ENCODE results near the gene RAD1. TPM values are rescaled to one million over a fixed set of nuclear protein-coding genes. Genes with fewer than 3 reads are reported as not detected.

Gene RAD1
- total RNA-seq, 6 donors from 2014 or later: 12.2 to 39.1 (median 28.8) TPM

Other genes with a start within 250 kb of the RAD1 start
- gene TTC23L, start 76.3 kb downstream of the RAD1 start, total RNA-seq: 1 to 10 TPM in 3 of 6 donors, under 1 TPM in 2, not detected in 1; 0.11 to 4.7 (median 1.0) TPM
- 10 to 100 TPM in 5 of 6 donors, 1 to 10 TPM in 1; 7.9 to 30.4 (median 19.0) TPM for gene BRIX1, start 207 bp upstream of the RAD1 start, total RNA-seq
- 10 to 100 TPM; 41.2 to 93.2 (median 46.3) TPM for gene DNAJC21, start 14.1 kb upstream of the RAD1 start, total RNA-seq
- gene AGXT2, start 132.4 kb upstream of the RAD1 start, total RNA-seq: not detected

Measured in upper lobe of left lung (tissue), 6 donors.